ENCODE measurements around the gene TNFRSF17.

The TNFRSF17 gene

GRCh38 chr16:11972128-11972527, 7.1 kb downstream of the TNFRSF17 start:
- DNase-seq: no peak

DNA sequence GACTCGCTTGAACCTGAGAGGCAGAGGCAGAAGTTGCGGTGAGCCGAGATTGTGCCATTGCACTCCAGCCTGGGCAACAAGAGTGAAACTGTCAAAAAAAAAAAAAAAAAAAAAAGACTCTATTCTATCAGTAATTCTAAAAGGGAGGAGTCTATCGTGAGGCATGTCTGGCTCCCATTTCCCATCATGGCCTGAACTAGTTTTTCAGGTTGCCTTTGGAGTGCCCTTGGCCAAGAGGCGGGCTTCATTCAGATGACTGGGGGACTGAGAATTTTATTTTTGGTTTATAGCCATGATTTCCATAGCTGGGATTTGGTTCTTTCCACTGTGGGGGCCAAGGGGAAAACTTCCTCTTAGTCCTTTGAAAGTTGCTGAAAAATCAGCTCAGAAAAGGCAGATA, 8.1 kb downstream of the TNFRSF17 start:
- DNase-seq: no peak

- no peak for DNase-seq
Measured at GRCh38 chr16:11976850-11977375, 11.9 kb downstream of the TNFRSF17 start.

- no peak for DNase-seq
Measured at GRCh38 chr16:11977376-11978041, 12.5 kb downstream of the TNFRSF17 start.

- no peak for DNase-seq
Measured at GRCh38 chr16:11978080-11978479, 13.1 kb downstream of the TNFRSF17 start.

GRCh38 chr16:11979013-11979672, 14.1 kb downstream of the TNFRSF17 start:
- DNase-seq: no peak

DNA sequence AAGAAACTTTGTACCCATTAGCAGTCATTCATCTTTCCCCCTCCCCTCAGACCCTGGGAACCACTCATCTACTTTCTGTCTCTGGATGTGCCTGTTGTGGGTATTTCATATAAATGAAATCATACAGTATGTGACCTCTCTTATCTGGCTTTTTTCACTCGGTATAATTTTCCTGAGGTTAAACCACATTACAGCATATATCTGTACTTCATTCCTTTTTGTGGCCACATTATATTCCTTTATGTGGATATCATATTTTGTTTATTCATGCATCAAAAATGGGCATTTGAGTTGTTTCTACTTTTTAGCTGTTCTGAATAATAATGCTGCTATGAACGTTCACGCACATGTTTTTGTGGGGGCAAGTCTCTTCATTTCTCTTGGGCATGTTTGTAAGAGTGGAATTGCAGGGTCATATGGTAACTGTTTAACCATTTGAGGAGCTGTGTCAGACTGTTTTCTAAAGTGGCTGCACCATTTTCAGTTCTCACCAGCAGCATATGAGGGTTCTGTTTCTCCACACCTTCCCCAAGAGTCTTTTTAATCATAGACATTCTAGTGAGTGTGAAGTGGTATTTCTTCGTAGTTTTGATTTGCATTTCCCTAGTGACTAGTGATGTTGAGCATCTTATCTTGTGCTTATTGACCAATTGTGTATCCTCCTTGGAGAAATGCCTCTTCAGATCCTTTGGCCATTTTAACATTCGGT, 15.3 kb downstream of the TNFRSF17 start:
- no peak for DNase-seq

GRCh38 chr16:11985250-11985649, 20.2 kb downstream of the TNFRSF17 start:
- no peak for DNase-seq

DNA sequence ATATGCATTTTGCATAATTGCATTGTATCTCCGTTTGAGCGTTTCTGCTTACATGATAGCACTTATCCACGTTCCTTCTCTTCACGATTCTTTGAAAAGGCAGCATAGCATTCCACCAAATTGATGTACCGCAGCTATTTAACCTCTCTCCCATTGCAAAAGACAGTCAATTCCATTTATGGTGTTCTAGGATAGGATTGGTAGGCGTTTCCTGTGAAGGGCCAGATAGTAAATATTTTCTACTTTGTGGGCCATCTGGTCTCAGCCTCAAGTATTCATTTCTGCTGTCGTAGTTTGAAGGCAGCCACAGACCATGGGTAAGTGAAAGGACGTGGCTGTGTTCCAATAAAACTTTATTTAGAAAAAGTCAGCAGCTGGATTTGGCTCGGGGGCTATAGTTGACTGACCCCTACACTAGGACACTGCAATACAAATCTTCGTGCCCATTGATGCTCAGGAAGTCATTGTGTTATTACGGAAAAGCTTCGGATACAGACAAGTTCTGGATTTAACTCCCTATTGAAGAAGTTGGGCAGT, 21.6 kb downstream of the TNFRSF17 start:
- no peak for DNase-seq

DNA sequence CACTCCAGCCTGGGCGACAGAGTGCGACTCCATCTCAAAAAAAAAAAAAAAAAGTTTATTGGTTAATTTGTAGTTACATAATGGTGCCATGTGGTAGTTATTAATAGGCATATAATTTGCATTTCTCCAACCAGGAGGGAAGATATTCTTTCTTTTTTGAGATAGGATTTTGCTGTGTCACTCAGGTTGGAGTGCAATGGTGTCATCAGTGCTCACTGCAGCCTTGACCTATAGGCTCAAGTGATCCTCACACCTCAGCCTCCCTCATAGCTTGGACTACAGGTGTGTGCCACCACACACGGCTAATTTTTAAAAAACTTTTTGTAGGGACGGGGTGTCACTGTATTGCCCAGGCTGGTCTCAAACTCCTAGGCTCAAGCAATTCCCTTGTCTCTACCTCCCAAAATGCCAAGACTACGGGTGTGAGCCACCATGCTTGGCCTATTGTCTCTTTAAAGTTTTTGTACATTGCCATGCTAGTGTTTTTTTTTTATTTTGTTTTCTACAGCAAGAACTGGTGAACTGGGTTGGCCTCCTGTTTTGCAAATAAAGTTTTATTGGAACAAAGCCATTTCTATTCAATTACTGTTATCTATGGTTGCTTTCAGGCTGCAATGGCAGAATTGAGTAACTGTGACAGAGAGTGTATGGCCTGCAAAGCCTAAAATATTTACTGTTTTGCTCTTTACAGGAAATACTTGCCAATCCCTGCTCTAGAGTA, 23.4 kb downstream of the TNFRSF17 start:
- no peak for DNase-seq

GRCh38 chr16:11990702-11991390, 25.8 kb downstream of the TNFRSF17 start:
- no peak for DNase-seq

DNA sequence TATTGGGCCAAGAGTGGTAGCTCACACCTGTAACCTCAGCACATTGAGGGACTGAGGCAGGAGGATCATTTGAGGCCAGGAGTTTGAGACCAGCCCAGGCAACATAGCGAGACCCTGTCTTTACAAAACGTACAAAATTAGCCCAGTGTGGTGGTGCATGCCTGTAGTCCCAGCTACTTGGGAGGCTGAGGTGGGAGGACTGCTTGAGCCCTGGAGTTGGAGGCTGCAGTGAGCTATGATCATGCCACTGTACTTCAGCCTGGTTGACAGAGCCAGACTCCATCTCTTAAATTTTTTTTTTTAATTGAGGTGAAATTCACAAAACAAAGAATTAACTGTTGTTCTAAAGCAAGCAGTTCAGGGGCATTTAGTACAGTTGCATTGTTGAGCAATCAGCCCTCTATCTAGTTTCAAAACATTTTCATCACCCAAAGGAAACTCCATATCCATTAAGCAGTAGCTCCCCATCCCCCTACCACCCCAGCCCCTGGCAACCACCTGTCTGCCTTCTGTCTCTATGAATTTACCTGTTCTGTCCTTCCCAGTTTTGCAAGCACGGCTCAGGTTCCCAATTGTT, 27.1 kb downstream of the TNFRSF17 start:
- no peak for DNase-seq

DNA sequence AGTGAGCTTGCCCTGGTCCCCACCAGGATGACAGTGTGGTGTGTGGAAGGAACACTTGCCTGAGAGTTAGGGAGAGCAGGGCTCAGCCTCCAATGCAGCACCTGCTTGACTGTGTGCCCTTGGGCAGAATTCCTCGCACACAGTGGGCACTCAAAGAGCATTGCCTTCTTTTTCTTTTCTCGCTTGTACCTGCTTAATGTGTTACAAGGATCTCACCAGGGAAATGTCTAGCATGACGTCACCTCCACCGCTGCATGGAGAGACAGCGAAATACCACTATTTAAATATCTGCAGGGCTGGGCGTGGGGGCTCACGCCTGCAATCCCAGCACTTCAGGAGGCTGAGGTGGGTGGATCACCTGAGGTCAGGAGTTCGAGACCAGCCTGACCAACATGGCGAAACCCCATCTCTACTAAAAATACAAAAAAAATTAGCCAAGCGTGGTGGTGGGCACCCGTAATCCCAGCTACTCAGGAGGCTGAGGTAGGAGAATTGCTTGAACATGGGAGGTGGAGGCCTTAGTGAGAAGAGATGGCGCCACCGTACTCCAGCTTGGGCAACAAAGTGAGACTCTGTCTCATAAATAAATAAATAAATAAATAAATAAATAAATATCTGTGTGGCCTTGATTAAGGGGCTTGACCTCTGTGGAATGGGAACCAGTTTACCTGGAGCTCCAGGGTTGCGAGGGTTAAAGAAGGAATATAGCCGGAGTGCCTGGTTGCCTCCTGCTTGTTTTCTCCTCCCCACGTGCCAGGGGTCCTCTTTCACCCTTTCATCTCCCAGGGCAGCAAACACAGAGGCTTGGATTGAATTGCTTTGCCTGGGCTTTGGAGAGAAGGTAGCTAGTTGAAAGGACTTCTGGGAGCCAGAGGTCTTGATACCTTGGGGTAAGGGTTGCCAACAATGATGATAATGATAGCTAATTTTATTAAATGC, 27.8 kb downstream of the TNFRSF17 start:
- no peak for DNase-seq

GRCh38 chr16:11994143-11995119, 29.4 kb downstream of the TNFRSF17 start:
- no peak for DNase-seq

GRCh38 chr16:11996433-11997330, 31.7 kb downstream of the TNFRSF17 start:
- DNase-seq: no peak

DNA sequence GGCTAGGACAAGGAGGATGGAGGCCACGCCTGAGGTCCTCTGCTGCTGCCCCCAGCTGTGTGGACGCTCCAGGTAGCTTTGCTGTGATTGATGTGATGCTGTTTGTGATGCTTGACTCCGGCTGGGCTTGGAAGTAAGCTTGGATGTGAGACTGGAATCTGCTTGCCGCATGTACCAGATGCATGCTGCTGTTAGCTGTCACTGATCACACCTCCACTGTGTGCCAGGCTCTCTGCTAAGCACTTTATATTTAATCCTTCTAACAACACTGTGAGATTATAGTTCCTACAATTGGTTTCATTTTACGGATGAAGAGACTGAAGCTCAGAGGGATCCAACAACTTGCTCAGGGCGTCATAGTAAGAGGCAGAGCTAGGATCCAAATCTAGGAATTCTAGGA, 35.0 kb downstream of the TNFRSF17 start:
- DNase-seq: no peak

DNA sequence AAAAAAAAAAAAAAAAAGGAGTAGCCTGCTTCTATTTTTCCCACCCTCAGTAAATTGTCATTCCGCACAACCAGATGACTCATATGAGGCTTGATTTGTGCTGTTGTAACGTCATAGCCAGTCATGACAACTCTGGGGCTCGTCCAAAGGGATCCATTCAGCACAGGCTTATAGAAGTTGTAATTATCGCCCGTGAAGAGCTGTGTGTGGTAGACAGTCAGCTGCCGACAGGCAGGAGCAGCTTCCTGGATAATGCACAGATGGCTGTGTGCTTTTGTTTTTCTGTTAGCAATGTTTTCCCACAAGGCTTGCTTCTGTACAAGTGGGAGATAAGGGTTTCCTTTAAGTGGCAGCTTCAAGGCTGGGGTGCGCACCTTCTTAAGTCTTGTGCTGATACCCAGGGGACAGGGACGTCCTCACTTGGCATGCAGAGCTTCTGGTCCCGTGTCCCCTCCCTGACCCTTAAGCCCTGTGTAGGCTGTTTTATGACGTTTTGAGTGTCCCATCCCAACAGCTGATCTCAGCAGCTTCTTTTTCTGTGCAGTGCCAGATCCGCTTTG, 37.5 kb downstream of the TNFRSF17 start:
- DNase-seq: no peak

DNA sequence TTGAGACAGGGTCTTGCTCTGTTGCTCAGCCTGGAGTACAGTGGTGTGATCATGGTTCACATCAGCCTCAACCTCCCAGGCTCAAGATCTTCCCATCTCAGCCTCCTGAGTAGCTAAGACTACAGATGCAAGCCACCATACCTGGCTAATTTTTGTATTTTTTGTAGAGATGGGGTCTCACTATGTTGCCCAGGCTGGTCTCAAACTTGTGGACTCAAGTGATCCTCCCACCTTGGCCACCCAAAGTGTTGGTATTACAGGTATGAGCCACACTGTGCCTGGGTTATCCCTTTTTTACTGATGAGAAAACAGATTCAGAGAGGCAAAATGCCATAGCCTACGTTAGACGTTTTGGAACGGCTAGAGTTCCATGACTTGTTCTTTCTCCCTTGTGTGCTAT, 41.6 kb downstream of the TNFRSF17 start:
- DNase-seq: no peak

Data from NCI-H345 (cell line).